ENCODE measurements around the gene PPP3CB. TPM values are rescaled to one million over a fixed set of nuclear protein-coding genes. Genes with fewer than 3 reads are reported as not detected.
"Not testable (repeated sequence)": the region's sequence is repeated elsewhere in the genome, so short reads cannot be mapped to it uniquely, and the experiment has no call there.

Gene PPP3CB
- total and polyA plus RNA-seq, 2 experiments from 2014 or later, result 11.8 to 41.4 TPM

- no peaks in the 10 kb centered on the region for H3K27me3 ChIP-seq
- no peak overlapping the region for H3K4me3 ChIP-seq
- H3K4me2 ChIP-seq, result no peak overlapping the region
- peaks cover 12% of the 10 kb centered on the region for H4K20me1 ChIP-seq (ENCODE audit: insufficient read depth, poor library complexity, severe bottlenecking)
- TF ChIP-seq, protein P1, sequence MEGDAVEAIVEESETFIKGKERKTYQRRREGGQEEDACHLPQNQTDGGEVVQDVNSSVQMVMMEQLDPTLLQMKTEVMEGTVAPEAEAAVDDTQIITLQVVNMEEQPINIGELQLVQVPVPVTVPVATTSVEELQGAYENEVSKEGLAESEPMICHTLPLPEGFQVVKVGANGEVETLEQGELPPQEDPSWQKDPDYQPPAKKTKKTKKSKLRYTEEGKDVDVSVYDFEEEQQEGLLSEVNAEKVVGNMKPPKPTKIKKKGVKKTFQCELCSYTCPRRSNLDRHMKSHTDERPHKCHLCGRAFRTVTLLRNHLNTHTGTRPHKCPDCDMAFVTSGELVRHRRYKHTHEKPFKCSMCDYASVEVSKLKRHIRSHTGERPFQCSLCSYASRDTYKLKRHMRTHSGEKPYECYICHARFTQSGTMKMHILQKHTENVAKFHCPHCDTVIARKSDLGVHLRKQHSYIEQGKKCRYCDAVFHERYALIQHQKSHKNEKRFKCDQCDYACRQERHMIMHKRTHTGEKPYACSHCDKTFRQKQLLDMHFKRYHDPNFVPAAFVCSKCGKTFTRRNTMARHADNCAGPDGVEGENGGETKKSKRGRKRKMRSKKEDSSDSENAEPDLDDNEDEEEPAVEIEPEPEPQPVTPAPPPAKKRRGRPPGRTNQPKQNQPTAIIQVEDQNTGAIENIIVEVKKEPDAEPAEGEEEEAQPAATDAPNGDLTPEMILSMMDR (IDR thresholded peaks at IDR 0.05; ENCODE audit: poor library complexity), result no peak
- no peak for TF ChIP-seq EZH2 (IDR thresholded peaks at IDR 0.05; ENCODE audit: borderline replicate concordance)
- TF ChIP-seq EZH2phosphoT487 (IDR thresholded peaks at IDR 0.05; ENCODE audit: low read depth, severe bottlenecking, unreplicated experiment), result no peak
- H3K9me3 ChIP-seq (ENCODE audit: low read depth), result no peaks in the 10 kb centered on the region
- WGBS (ENCODE audit: low lambda C conversion rate, missing lambda C conversion rate), result 91% methylated on average over 4 of the region's 4 CpGs
- no peaks in the 10 kb centered on the region for H3K9me2 ChIP-seq (replicated peaks; ENCODE audit: insufficient read depth)
- H3K27ac ChIP-seq, result no peak overlapping the region
- no peak overlapping the region for H2AFZ ChIP-seq
- DNase-seq (ENCODE audit: low spot score), result no peak
- no peaks in the 10 kb centered on the region for H3K36me3 ChIP-seq (replicated peaks; ENCODE audit: insufficient read depth, low read depth)
- no peaks in the 10 kb centered on the region for H3K4me1 ChIP-seq (ENCODE audit: insufficient read depth)
- H3K79me2 ChIP-seq, result peaks cover 41% of the 10 kb centered on the region
These were observed 96.8 kb downstream of the PPP3CB start for GRCh38 chr10:73399063-73399462.

DNA sequence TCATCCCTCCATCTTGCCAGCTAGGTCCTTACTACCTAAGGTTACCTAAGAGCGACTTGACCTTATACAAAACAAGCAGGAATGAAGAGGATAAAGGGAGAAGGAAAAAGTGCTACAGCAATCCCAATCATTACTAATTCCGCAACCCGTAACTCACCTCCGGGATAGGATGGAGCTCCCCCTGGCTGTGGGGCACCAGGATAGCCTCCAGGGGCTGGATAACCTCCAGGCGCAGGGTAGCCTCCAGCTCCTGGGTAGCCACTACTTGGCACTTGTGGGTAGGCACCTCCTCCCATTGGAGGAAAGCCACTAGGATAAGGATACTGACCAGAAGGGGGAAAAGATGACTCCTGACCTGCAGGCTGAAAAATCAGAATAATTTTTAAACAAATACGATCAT lies 97.8 kb downstream of the PPP3CB start:
- Histone ChIP-seq H3K36me3 (replicated peaks; ENCODE audit: insufficient read depth, low read depth) (no peaks in the 10 kb centered on the region), H4K20me1 (ENCODE audit: insufficient read depth, poor library complexity, severe bottlenecking) (peaks cover 6% of the 10 kb centered on the region)

DNA sequence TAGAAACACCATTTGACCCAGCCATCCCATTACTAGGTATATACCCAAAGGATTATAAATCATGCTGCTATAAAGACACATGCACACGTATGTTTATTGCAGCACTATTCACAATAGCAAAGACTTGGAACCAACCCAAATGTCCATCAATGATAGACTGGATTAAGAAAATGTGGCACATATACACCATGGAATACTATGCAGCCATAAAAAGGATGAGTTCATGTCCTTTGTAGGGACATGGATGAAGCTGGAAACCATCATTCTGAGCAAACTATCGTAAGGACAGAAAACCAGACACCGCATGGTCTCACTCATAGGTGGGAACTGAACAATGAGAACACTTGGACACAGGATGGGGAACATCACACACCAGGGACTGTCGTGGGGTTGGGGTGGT lies 101.5 kb downstream of the PPP3CB start:
- not testable (repeated sequence) for H4K20me1 ChIP-seq (ENCODE audit: insufficient read depth, poor library complexity, severe bottlenecking); H3K4me3 ChIP-seq; DNase-seq (ENCODE audit: low spot score); H3K27me3 ChIP-seq; H3K9me2 ChIP-seq (replicated peaks; ENCODE audit: insufficient read depth); H2AFZ ChIP-seq; H3K9me3 ChIP-seq (ENCODE audit: low read depth); H3K27ac ChIP-seq; H3K79me2 ChIP-seq; H3K4me1 ChIP-seq (ENCODE audit: insufficient read depth); H3K36me3 ChIP-seq (replicated peaks; ENCODE audit: insufficient read depth, low read depth); H3K4me2 ChIP-seq
- WGBS (ENCODE audit: low lambda C conversion rate, missing lambda C conversion rate), result 98% methylated on average over 3 of the region's 4 CpGs

More for the DNA sequence above, 97.8 kb downstream of the PPP3CB start:
- H3K4me2 ChIP-seq, result no peak overlapping the region
- no peaks in the 10 kb centered on the region for H3K9me2 ChIP-seq (replicated peaks; ENCODE audit: insufficient read depth)
- no peak for DNase-seq (ENCODE audit: low spot score)
- no peak overlapping the region for H3K27ac ChIP-seq
- no peaks in the 10 kb centered on the region for H3K27me3 ChIP-seq
- 97% methylated on average over 6 of the region's 6 CpGs for WGBS (ENCODE audit: low lambda C conversion rate, missing lambda C conversion rate)
- no peak overlapping the region for H2AFZ ChIP-seq
- H3K4me3 ChIP-seq, result no peak overlapping the region
- peaks cover 31% of the 10 kb centered on the region for H3K79me2 ChIP-seq
- no peaks in the 10 kb centered on the region for H3K9me3 ChIP-seq (ENCODE audit: low read depth)
- TF ChIP-seq, protein P1 (IDR thresholded peaks at IDR 0.05; ENCODE audit: poor library complexity), result no peak
- TF ChIP-seq EZH2 (IDR thresholded peaks at IDR 0.05; ENCODE audit: borderline replicate concordance) (no peak), EZH2phosphoT487 (IDR thresholded peaks at IDR 0.05; ENCODE audit: low read depth, severe bottlenecking, unreplicated experiment) (no peak)
- no peaks in the 10 kb centered on the region for H3K4me1 ChIP-seq (ENCODE audit: insufficient read depth)

DNA sequence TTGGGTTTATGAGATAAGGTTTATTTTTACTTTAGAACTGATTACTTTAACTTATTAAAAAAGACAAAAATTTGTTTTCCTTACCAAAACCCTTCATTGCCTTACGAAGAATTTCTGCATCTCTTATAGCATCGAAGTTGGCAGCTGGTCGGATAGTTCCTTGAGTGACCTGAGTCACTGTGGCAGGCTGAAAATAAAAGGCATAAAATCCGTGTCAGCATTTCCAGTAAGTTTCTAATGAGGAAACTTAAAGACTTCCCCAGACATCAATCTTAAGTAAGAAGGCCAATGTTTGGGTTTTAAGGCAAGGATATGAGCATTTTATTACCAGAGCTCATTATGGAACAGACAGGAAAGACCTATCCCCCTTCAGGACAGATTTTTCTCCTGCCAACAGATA lies 107.6 kb downstream of the PPP3CB start:
- H3K79me2 ChIP-seq, result no peaks in the 10 kb centered on the region
- no peaks in the 10 kb centered on the region for H3K36me3 ChIP-seq (replicated peaks; ENCODE audit: insufficient read depth, low read depth)
- H3K4me1 ChIP-seq (ENCODE audit: insufficient read depth), result no peaks in the 10 kb centered on the region
- no peak overlapping the region for H3K27ac ChIP-seq
- TF ChIP-seq EZH2 (IDR thresholded peaks at IDR 0.05; ENCODE audit: borderline replicate concordance) (no peak), EZH2phosphoT487 (IDR thresholded peaks at IDR 0.05; ENCODE audit: low read depth, severe bottlenecking, unreplicated experiment) (no peak)
- TF ChIP-seq, protein P1 (IDR thresholded peaks at IDR 0.05; ENCODE audit: poor library complexity), result no peak
- no peaks in the 10 kb centered on the region for H3K9me2 ChIP-seq (replicated peaks; ENCODE audit: insufficient read depth)
- no peaks in the 10 kb centered on the region for H3K9me3 ChIP-seq (ENCODE audit: low read depth)
- 92% methylated on average over 4 of the region's 4 CpGs for WGBS (ENCODE audit: low lambda C conversion rate, missing lambda C conversion rate)
- H4K20me1 ChIP-seq (ENCODE audit: insufficient read depth, poor library complexity, severe bottlenecking), result no peaks in the 10 kb centered on the region
- no peak overlapping the region for H2AFZ ChIP-seq
- H3K4me2 ChIP-seq, result no peak overlapping the region
- H3K4me3 ChIP-seq, result no peak overlapping the region
- no peak for DNase-seq (ENCODE audit: low spot score)
- H3K27me3 ChIP-seq, result no peaks in the 10 kb centered on the region
